ENCODE data around the gene OR4B1.
"Not testable (repeated sequence)": the region's sequence is repeated elsewhere in the genome, so short reads cannot be mapped to it uniquely, and the experiment has no call there.

DNA sequence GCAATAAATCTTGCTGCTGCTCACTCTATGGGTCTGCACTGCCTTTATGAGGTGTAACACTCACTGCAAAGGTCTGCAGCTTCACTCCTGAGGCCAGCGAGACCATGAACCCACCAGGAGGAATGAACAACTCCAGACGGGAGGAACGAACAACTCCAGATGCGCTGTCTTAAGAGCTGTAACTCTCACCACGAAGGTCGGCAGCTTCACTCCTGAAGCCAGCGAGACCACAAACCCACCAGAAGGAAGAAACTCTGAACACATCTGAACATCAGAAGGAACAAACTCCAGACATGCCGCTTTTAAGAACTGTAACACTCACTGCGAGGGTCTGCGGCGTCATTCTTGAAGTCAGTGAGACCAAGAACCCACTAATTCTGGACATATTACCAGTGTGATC is 13.4 kb downstream of the OR4B1 start:
- not testable (repeated sequence) for TF ChIP-seq EP300 (IDR thresholded peaks at IDR 0.05)
- TF ChIP-seq, protein P1, sequence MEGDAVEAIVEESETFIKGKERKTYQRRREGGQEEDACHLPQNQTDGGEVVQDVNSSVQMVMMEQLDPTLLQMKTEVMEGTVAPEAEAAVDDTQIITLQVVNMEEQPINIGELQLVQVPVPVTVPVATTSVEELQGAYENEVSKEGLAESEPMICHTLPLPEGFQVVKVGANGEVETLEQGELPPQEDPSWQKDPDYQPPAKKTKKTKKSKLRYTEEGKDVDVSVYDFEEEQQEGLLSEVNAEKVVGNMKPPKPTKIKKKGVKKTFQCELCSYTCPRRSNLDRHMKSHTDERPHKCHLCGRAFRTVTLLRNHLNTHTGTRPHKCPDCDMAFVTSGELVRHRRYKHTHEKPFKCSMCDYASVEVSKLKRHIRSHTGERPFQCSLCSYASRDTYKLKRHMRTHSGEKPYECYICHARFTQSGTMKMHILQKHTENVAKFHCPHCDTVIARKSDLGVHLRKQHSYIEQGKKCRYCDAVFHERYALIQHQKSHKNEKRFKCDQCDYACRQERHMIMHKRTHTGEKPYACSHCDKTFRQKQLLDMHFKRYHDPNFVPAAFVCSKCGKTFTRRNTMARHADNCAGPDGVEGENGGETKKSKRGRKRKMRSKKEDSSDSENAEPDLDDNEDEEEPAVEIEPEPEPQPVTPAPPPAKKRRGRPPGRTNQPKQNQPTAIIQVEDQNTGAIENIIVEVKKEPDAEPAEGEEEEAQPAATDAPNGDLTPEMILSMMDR (IDR thresholded peaks at IDR 0.05), result not testable (repeated sequence)

All from ovary (tissue), 3 donors.